PC-3 (cell line): Measurements from ENCODE around the gene LGALS7.

Source experiments
- EZH2 ChIP-seq: fragments of 300-600 bp; sonication (generic); IDR thresholded peaks from one replicate; pipeline ENCODE4 v1.6.1; 2017; ENCODE audit warnings: antibody characterized with exemption, mild to moderate bottlenecking, low read length; ENCODE audit not compliant: unreplicated experiment
- TF ChIP-seq, protein P1 (sequence below): fragments of 300-600 bp; sonication (generic); conservative IDR thresholded peaks from 2 replicates; pipeline ENCODE4 v1.5.1; 2017; ENCODE audit warnings: antibody characterized with exemption, low read depth, mild to moderate bottlenecking, low read length

GRCh38 chr19:38800577-38801347 lies 27.4 kb upstream of the LGALS7 start:
- TF ChIP-seq, protein P1, sequence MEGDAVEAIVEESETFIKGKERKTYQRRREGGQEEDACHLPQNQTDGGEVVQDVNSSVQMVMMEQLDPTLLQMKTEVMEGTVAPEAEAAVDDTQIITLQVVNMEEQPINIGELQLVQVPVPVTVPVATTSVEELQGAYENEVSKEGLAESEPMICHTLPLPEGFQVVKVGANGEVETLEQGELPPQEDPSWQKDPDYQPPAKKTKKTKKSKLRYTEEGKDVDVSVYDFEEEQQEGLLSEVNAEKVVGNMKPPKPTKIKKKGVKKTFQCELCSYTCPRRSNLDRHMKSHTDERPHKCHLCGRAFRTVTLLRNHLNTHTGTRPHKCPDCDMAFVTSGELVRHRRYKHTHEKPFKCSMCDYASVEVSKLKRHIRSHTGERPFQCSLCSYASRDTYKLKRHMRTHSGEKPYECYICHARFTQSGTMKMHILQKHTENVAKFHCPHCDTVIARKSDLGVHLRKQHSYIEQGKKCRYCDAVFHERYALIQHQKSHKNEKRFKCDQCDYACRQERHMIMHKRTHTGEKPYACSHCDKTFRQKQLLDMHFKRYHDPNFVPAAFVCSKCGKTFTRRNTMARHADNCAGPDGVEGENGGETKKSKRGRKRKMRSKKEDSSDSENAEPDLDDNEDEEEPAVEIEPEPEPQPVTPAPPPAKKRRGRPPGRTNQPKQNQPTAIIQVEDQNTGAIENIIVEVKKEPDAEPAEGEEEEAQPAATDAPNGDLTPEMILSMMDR: no peak
- no peak for TF ChIP-seq EZH2
